Effector memory CD4-positive, alpha-beta T cell (primary cell): ENCODE data around the gene NQO1.

Experiments used
- DNase-seq, 3 donors: peaks; one replicate each; pipeline ENCODE4 v3.0.0-alpha.2; 2020
- H3K27ac ChIP-seq: 2 replicates; pipeline ENCODE4 v1.7.0; 2013; ENCODE audit warnings: mild to moderate bottlenecking, low read length, moderate library complexity; ENCODE audit not compliant: insufficient read depth, poor library complexity, severe bottlenecking
- H3K27me3 ChIP-seq: replicated peaks from 2 replicates; pipeline ENCODE4 v1.7.0; 2013; ENCODE audit warnings: mild to moderate bottlenecking, low read length; ENCODE audit not compliant: insufficient read depth, control insufficient read depth, poor library complexity, severe bottlenecking
- H3K36me3 ChIP-seq: 2 replicates; pipeline ENCODE4 v1.7.0; 2013; ENCODE audit warnings: mild to moderate bottlenecking, low read length, moderate library complexity; ENCODE audit not compliant: control insufficient read depth, insufficient read depth
- H3K4me1 ChIP-seq: 2 replicates; pipeline ENCODE4 v1.7.0; 2013; ENCODE audit warnings: low read length, mild to moderate bottlenecking; ENCODE audit not compliant: control insufficient read depth, insufficient read depth, poor library complexity, severe bottlenecking
- H3K4me3 ChIP-seq: 2 replicates; pipeline ENCODE4 v1.7.0; 2013; ENCODE audit warnings: low read length, low read depth, mild to moderate bottlenecking; ENCODE audit not compliant: insufficient read depth, poor library complexity, severe bottlenecking
- H3K9me3 ChIP-seq: 2 replicates; pipeline ENCODE4 v1.7.0; 2013; ENCODE audit warnings: mild to moderate bottlenecking, low read length, moderate library complexity; ENCODE audit not compliant: control insufficient read depth

The NQO1 gene

DNA sequence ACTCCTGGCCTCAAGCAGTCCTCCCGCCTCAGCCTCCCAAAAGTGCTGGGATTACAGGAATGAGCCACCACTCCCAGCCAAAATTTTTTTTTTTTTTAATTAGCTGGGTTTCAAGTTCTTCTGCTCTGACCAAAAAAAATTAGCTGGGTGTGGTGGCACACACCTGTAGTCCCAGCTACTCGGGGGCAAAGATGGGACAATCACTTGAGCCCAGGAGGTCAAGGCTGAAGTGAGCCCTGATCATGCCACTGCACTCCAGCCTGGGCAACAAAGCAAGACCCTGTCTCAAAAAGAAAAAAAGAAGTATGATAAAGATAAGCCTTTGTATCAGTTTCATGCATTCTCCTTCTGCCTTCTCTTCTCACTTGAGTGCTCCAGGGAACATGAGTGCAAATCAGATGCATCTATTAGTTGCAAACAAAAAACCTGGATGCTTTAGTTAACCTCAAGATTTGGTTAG lies 1.9 kb downstream of the NQO1 start:
- H3K36me3 ChIP-seq = no peaks in the 10 kb centered on the region
- no peak overlapping the region for H3K27ac ChIP-seq
- H3K4me3 ChIP-seq = no peak overlapping the region
- peaks cover 16% of the 10 kb centered on the region for H3K4me1 ChIP-seq
- H3K9me3 ChIP-seq = no peaks in the 10 kb centered on the region
- no peaks in the 10 kb centered on the region for H3K27me3 ChIP-seq
- no peak for DNase-seq

DNA sequence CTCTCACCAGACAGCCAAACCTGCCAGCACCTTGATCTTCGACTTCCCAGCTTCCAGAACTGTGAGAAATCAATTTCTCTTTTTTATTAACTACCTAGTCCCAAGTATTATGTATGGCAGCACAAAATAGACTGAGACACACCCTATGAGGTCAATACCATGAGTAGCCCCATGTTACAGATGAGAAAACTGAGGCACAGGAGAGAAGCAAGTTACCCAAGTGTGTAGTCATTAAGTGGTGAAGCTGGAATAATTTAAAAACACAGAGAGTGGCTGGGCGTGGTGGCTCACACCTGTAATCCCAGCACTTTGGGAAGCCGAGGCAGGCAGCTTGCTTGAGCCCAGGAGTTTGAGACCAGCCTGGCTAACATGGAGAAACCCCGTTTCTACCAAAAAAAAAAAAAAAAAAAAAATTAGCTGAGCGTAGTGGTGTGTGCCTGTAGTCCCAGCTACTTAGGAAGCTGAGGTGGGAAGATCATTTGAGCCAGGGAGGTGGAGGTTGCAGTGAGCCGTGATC lies 4.9 kb downstream of the NQO1 start:
- Histone ChIP-seq H3K4me1 (peaks cover 6% of the 10 kb centered on the region), H3K27me3 (no peaks in the 10 kb centered on the region), H3K27ac (no peak overlapping the region), H3K9me3 (no peaks in the 10 kb centered on the region), H3K4me3 (no peak overlapping the region), H3K36me3 (no peaks in the 10 kb centered on the region)
- no peak for DNase-seq

DNA sequence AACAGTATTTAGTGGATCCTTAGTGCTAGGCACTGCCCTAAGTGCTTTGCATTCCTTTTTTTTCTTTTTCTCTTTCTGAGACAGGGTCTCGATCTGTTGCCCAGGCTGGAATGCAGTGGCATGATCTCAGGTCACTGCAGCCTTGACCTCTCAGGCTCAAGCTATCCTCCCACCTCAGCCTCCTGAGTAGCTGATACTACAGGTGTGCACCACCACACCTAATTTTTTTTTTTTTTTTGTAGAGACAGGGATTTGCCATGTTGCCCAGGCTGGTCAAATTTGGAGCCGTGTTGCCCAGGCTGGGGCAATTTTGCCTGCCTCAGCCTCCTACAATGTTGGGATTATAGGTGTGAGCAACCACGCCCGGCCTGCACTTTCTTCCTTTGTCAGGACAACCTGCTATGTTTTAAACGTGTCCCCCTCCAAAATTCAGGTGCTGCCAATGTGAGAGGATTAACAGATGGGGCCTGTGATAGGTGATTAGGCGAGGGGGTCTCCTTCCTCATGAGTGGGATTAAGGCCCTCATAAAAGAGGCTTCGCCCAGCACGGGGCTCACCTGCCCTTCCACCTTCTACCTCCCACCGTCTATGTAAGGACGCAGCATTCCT lies 5.4 kb downstream of the NQO1 start:
- H3K4me1 ChIP-seq = peaks cover under 1% of the 10 kb centered on the region
- no peak overlapping the region for H3K27ac ChIP-seq
- H3K9me3 ChIP-seq = no peaks in the 10 kb centered on the region
- no peak for DNase-seq
- no peaks in the 10 kb centered on the region for H3K36me3 ChIP-seq
- H3K27me3 ChIP-seq = no peaks in the 10 kb centered on the region
- H3K4me3 ChIP-seq = no peak overlapping the region

DNA sequence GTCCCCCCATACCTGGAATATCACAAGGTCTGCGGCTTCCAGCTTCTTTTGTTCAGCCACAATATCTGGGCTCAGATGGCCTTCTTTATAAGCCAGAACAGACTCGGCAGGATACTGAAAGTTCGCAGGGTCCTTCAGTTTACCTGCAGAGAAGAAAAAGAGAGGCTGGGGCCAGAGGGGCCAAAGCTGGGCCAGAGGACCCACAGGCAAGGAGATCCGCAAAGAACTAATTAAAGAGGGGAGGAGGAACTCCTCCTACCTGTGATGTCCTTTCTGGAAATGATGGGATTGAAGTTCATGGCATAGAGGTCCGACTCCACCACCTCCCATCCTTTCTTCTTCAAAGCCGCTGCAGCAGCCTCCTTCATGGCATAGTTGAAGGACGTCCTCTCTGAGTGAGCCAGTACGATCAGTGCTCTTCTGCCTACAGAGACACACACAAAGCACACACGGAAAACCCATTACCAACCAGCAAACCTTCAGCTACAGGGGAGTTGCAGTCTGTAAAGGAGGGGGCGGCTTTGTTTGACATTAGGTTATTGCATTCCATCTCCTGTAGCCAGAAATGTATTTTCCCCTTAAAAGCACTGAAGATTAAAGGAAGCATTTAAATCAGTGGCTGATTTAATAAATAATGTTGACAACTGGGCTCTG lies 8.1 kb downstream of the NQO1 start:
- DNase-seq = no peak
- no peak overlapping the region for H3K27ac ChIP-seq
- no peaks in the 10 kb centered on the region for H3K27me3 ChIP-seq
- H3K4me3 ChIP-seq = no peak overlapping the region
- H3K36me3 ChIP-seq = no peaks in the 10 kb centered on the region
- no peaks in the 10 kb centered on the region for H3K4me1 ChIP-seq
- H3K9me3 ChIP-seq = no peaks in the 10 kb centered on the region

DNA sequence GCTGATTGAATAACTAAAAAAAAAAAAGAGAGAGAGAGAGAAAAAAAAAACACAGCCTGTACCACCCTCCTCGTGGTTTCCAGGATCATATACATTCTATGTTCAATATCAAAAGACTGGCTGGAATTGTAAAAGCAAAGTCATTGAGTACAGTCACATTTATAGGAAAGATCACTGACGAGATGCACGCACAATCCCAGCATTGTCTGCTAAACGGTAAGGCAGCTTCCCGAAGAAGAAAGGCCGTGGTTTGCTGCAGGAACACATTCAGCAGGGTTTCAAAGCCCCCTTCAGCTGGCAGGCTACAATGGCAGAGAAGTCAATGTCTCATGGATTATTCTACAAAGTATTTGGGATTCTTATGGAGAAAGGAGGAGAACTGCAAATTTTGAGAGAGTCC lies 9.3 kb downstream of the NQO1 start:
- no peaks in the 10 kb centered on the region for H3K9me3 ChIP-seq
- H3K27ac ChIP-seq = no peak overlapping the region
- DNase-seq = no peak
- H3K4me1 ChIP-seq = no peaks in the 10 kb centered on the region
- H3K27me3 ChIP-seq = no peaks in the 10 kb centered on the region
- H3K36me3 ChIP-seq = peaks cover under 1% of the 10 kb centered on the region
- H3K4me3 ChIP-seq = no peak overlapping the region

DNA sequence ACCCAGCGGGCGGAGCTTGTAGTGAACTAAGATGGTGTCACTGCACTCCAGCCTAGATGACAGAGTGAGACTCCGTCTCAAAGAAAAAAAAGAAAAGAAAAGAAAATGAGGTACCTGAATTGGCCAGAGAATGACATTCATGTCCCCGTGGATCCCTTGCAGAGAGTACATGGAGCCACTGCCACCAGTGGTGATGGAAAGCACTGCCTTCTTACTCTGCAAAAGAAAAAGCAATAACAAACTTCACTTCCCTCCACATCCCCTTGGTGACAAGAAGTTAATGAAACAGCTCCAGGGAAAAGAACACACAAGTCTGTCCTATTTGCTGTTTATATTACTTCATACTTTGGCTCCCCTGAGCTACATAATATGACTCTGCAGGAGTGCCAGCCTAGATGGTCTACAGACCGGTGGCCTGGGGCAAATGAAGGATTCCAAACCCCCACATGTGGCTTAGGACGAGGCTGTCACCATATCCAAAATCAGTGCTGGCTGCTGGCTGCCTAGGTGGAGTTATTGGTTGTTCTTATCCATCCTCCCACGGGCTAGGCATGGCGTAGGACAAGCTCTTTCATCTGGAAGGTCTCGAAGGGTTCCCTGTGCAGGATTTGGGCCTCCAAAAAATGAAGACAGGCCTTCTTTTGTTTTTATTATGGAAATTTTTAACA lies 13.3 kb downstream of the NQO1 start:
- DNase-seq = no peak

DNA sequence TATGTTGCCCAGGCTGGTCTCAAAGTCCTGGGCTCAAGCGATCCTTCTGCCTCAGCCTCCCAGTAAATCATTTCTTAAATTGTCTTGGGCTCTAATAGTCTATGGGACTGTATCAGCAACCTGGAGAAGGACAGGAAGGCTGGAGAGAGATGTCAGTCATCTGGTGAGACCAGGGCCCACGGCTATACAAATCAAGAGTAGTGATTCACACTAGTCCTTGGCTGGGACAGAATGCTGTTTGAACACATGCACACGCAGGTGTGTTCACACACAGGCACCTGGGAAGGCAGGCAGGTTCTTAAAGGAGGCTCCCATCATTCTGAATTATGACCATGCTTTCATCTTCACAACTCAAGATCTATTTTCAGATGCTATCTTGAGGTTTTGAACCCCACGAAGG lies 14.1 kb downstream of the NQO1 start:
- Histone ChIP-seq H3K36me3 (peaks cover 3% of the 10 kb centered on the region), H3K4me1 (no peaks in the 10 kb centered on the region), H3K27me3 (no peaks in the 10 kb centered on the region), H3K4me3 (no peak overlapping the region), H3K9me3 (no peaks in the 10 kb centered on the region), H3K27ac (no peak overlapping the region)
- no peak for DNase-seq

More for the DNA sequence above, 13.3 kb downstream of the NQO1 start:
- no peak overlapping the region for H3K4me3 ChIP-seq
- no peaks in the 10 kb centered on the region for H3K4me1 ChIP-seq
- H3K36me3 ChIP-seq = peaks cover 3% of the 10 kb centered on the region
- no peaks in the 10 kb centered on the region for H3K27me3 ChIP-seq
- H3K9me3 ChIP-seq = no peaks in the 10 kb centered on the region
- no peak overlapping the region for H3K27ac ChIP-seq

DNA sequence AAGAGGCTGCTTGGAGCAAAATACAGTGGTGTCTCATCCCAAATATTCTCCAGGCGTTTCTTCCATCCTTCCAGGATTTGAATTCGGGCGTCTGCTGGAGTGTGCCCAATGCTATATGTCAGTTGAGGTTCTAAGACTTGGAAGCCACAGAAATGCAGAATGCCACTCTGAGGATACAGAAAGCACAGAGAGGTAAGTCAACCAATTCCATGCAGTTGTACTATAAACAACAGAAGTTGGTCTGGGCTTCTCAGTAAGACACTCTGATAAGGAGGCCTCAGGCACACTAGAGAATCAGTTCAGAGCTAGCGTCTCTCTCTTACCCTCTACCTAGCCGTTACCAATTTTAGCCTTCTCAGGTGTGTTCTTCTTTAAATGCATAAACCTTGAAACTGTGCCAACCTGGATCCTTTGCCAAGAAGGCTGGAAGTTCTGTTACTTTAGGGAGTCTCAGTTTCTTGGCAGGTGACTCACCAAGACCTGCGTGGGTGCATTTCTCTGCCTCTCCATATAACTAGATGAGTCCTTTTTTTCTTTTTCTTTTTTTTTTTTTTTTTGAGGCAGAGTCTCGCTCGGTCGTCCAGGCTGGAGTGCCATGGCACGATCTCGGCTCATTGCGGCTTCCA lies 15.1 kb downstream of the NQO1 start:
- Histone ChIP-seq H3K27me3 (no peaks in the 10 kb centered on the region), H3K27ac (no peak overlapping the region), H3K4me1 (no peaks in the 10 kb centered on the region), H3K36me3 (peaks cover 3% of the 10 kb centered on the region), H3K4me3 (no peak overlapping the region), H3K9me3 (no peaks in the 10 kb centered on the region)
- no peak for DNase-seq

DNA sequence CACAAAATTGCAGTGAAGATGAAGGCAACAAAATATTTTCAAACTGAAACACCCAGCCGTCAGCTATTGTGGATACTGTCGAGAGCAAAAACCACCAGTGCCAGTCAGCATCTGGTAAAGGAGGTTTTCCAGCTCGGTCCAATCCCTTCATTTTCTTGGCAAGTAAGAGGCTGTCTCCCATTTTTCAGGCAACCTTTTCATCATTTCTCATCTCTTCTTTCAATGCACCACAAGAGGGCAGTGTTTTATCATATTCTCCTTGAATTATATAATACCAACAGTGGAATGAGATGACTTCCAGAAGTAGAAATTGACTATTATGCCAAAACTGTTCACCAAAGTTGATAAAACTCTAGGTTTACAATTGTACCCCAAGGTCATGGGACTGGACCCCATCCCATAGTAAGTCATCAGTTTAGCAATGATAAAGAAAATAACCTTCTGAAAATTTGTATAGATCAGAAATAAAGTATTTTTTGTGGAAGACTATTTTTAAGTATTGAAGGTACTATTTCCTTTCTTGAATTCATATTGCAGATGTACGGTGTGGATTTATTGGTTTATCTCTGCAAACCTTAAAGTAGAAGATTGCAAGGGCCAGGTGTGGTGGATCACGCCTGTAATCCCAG lies 16.8 kb downstream of the NQO1 start:
- Histone ChIP-seq H3K36me3 (peaks cover 3% of the 10 kb centered on the region), H3K27me3 (no peaks in the 10 kb centered on the region), H3K4me3 (no peak overlapping the region), H3K4me1 (no peaks in the 10 kb centered on the region), H3K27ac (no peak overlapping the region), H3K9me3 (no peaks in the 10 kb centered on the region)
- DNase-seq = no peak
